Measurements from ENCODE around the gene MRPS27.

Gene MRPS27

GRCh38 chr5:72255670-72256069 is 64.4 kb downstream of the MRPS27 start:
- DNase-seq: no peak

GRCh38 chr5:72255237-72255636 is 64.8 kb downstream of the MRPS27 start:
- no peak for DNase-seq

- no peak for DNase-seq
Measured at GRCh38 chr5:72252574-72253155, 67.4 kb downstream of the MRPS27 start.

- no peak for DNase-seq
Measured at GRCh38 chr5:72252008-72252407, 68.0 kb downstream of the MRPS27 start.

GRCh38 chr5:72251386-72251785 is 68.7 kb downstream of the MRPS27 start:
- DNase-seq: no peak

GRCh38 chr5:72248410-72248981 is 71.5 kb downstream of the MRPS27 start:
- DNase-seq: no peak

- no peak for DNase-seq
Measured at GRCh38 chr5:72246954-72247442, 73.0 kb downstream of the MRPS27 start.

- DNase-seq: peak in 1 of 2 donors; percentile 11
Measured at GRCh38 chr5:72245951-72246532, 74.0 kb downstream of the MRPS27 start.

- no peak for DNase-seq
Measured at GRCh38 chr5:72245546-72245945, 74.5 kb downstream of the MRPS27 start.

- no peak for DNase-seq
Measured at GRCh38 chr5:72244862-72245371, 75.1 kb downstream of the MRPS27 start.

- no peak for DNase-seq
Measured at GRCh38 chr5:72243706-72244105, 76.3 kb downstream of the MRPS27 start.

GRCh38 chr5:72242796-72243475 is 77.1 kb downstream of the MRPS27 start:
- no peak for DNase-seq

GRCh38 chr5:72241346-72242003 is 78.6 kb downstream of the MRPS27 start:
- DNase-seq: no peak

GRCh38 chr5:72238712-72239445 is 81.2 kb downstream of the MRPS27 start:
- no peak for DNase-seq

GRCh38 chr5:72237879-72238278 is 82.2 kb downstream of the MRPS27 start:
- DNase-seq: no peak

- no peak for DNase-seq
Measured at GRCh38 chr5:72237415-72237814, 82.6 kb downstream of the MRPS27 start.

GRCh38 chr5:72235725-72236124 is 84.3 kb downstream of the MRPS27 start:
- no peak for DNase-seq

GRCh38 chr5:72234868-72235267 is 85.2 kb downstream of the MRPS27 start:
- DNase-seq: no peak

GRCh38 chr5:72234265-72234700 is 85.8 kb downstream of the MRPS27 start:
- DNase-seq: peak; percentile 15 to 40

- DNase-seq: peak in 1 of 2 donors; percentile 20
Measured at GRCh38 chr5:72233835-72234234, 86.2 kb downstream of the MRPS27 start.

GRCh38 chr5:72232838-72233237 is 87.2 kb downstream of the MRPS27 start:
- DNase-seq: no peak

- no peak for DNase-seq
Measured at GRCh38 chr5:72231991-72232703, 87.9 kb downstream of the MRPS27 start.

Data from inflammatory macrophage treated with lipopolysaccharide for 1 hour (primary cell).